ENCODE results near the gene ZDHHC14. TPM values are rescaled to one million over a fixed set of nuclear protein-coding genes. Genes with fewer than 3 reads are reported as not detected.
A peak's percentile ranks its signal among the peaks of the same experiment; 100 is the strongest.
"Not testable (repeated sequence)": the region's sequence is repeated elsewhere in the genome, so short reads cannot be mapped to it uniquely, and the experiment has no call there.

Gene ZDHHC14
- total and polyA plus RNA-seq, 5 donors: 10.6 to 22.1 (median 20.2) TPM

DNA sequence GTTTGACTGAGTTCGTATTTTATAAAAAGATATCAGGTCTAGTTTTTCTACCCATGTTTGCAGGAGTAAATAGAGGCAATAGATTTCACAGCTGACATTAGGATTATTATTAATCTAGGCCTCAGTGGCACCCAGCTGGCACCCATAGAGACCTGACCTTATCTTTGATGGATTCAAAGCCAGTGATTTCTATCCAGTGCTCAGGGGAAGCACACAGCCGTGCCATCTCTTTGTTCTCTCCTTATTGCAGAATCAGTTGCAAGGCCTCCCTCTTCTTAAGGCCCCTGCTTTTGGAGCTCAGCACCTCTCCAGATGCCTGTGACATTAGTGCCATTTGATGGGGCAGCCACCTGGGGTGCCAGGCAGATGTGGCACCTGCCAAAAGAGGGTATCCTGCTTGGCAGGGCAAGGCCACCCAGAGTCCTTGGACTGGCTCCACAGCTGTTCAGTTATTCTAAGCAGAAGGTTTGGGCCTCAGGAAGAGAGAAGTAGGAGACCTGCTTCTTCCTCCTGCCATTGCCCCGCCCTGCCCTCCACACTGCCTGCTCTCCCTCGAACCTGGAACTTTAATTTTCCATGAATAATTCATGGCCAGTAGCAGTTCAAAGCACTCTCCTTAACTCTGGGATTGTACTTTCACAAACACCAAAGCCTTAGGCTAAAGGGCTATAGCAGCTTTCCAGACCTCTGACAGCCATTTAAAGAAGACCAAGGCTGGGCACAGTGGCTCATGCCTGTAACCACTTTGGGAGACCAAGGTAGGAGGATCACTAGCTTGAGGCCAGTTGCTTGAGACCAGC, 206.3 kb downstream of the ZDHHC14 start:
- 91% methylated on average over 4 of the region's 4 CpGs for WGBS
- no peak for ATAC-seq
- no peaks in the 10 kb centered on the region for H3K9me3 ChIP-seq (ENCODE audit: control insufficient read depth, low read length)

GRCh38 chr6:157590654-157591053, 209.7 kb downstream of the ZDHHC14 start:
- not testable (repeated sequence) for ATAC-seq; H3K27me3 ChIP-seq (ENCODE audit: control insufficient read depth, insufficient read depth); H3K4me1 ChIP-seq (ENCODE audit: control insufficient read depth, insufficient read depth, low read length); H3K9me3 ChIP-seq (ENCODE audit: control insufficient read depth, low read length); DNase-seq; H3K4me3 ChIP-seq (ENCODE audit: low read length); H3K27ac ChIP-seq (ENCODE audit: low read length)
- intact Hi-C loops (cut with DNase I): loop anchor here in 1 of 4 donors (5.0 kb wide), 1 partner anchor 273 kb away; no protein-coding TSS in a partner anchor
- 99% methylated on average over 4 of the region's 4 CpGs for WGBS

More for the DNA sequence above, 206.3 kb downstream of the ZDHHC14 start:
- DNase-seq: no peak
- Histone ChIP-seq H3K4me1 (ENCODE audit: control insufficient read depth, insufficient read depth, low read length) (no peaks in the 10 kb centered on the region), H3K27ac (ENCODE audit: low read length) (no peak overlapping the region), H3K4me3 (ENCODE audit: low read length) (no peak overlapping the region), H3K27me3 (ENCODE audit: control insufficient read depth, insufficient read depth) (no peaks in the 10 kb centered on the region)
- intact Hi-C loops (cut with DNase I): no loop called here

- no peak for ATAC-seq
- intact Hi-C loops (cut with DNase I): loop anchor here in 1 of 4 donors (5.0 kb wide), 1 partner anchor 275 kb away; no protein-coding TSS in a partner anchor
These were observed 211.6 kb downstream of the ZDHHC14 start for GRCh38 chr6:157592541-157592940.

GRCh38 chr6:157592980-157593379, 212.0 kb downstream of the ZDHHC14 start:
- Histone ChIP-seq H3K4me3 (ENCODE audit: low read length) (no peak overlapping the region), H3K9me3 (ENCODE audit: control insufficient read depth, low read length) (no peaks in the 10 kb centered on the region), H3K4me1 (ENCODE audit: control insufficient read depth, insufficient read depth, low read length) (peaks cover 1% of the 10 kb centered on the region), H3K27me3 (ENCODE audit: control insufficient read depth, insufficient read depth) (no peaks in the 10 kb centered on the region), H3K27ac (ENCODE audit: low read length) (no peak overlapping the region)
- intact Hi-C loops (cut with DNase I): loop anchor here in 1 of 4 donors (5.0 kb wide), 1 partner anchor 276 kb away; no protein-coding TSS in a partner anchor
- no peak for ATAC-seq
- DNase-seq: no peak
- WGBS: 96% methylated on average over 21 of the region's 21 CpGs

More at GRCh38 chr6:157592541-157592940, 211.6 kb downstream of the ZDHHC14 start:
- H3K9me3 ChIP-seq (ENCODE audit: control insufficient read depth, low read length): no peaks in the 10 kb centered on the region
- H3K4me3 ChIP-seq (ENCODE audit: low read length): no peak overlapping the region
- no peak for DNase-seq
- no peak overlapping the region for H3K27ac ChIP-seq (ENCODE audit: low read length)
- H3K27me3 ChIP-seq (ENCODE audit: control insufficient read depth, insufficient read depth): no peaks in the 10 kb centered on the region
- WGBS: 91% methylated on average over 16 of the region's 16 CpGs
- H3K4me1 ChIP-seq (ENCODE audit: control insufficient read depth, insufficient read depth, low read length): no peaks in the 10 kb centered on the region

GRCh38 chr6:157593596-157593995, 212.6 kb downstream of the ZDHHC14 start:
- Histone ChIP-seq H3K27ac (ENCODE audit: low read length) (no peak overlapping the region), H3K27me3 (ENCODE audit: control insufficient read depth, insufficient read depth) (no peaks in the 10 kb centered on the region), H3K4me3 (ENCODE audit: low read length) (no peak overlapping the region), H3K9me3 (ENCODE audit: control insufficient read depth, low read length) (no peaks in the 10 kb centered on the region), H3K4me1 (ENCODE audit: control insufficient read depth, insufficient read depth, low read length) (peaks cover 1% of the 10 kb centered on the region)
- no peak for DNase-seq
- 82% methylated on average over 8 of the region's 8 CpGs for WGBS
- no peak for ATAC-seq
- intact Hi-C loops (cut with DNase I): loop anchor here in 1 of 4 donors (5.0 kb wide), 1 partner anchor 276 kb away; no protein-coding TSS in a partner anchor

DNA sequence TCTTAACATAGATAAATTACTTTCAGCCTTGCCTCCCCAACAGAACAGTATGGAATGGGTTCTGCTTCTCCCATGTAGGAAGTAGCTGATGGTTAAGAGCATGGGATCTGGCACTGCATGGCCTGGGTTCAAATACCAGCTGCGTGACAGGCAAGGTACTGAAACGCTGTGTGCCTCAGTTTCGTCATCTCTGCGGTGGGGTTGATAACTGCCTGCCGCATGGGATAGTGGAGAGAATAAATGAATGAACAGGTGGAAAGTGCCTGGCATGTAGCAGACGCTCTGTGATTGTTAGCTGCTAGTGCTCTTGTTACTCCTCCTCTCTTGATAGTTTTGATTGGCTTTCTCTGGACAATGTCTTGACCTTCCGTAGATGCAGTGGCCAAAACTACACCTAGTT, 213.3 kb downstream of the ZDHHC14 start:
- Histone ChIP-seq H3K9me3 (ENCODE audit: control insufficient read depth, low read length) (no peaks in the 10 kb centered on the region), H3K4me3 (ENCODE audit: low read length) (no peak overlapping the region), H3K27ac (ENCODE audit: low read length) (no peak overlapping the region), H3K27me3 (ENCODE audit: control insufficient read depth, insufficient read depth) (no peaks in the 10 kb centered on the region), H3K4me1 (ENCODE audit: control insufficient read depth, insufficient read depth, low read length) (peaks cover 1% of the 10 kb centered on the region)
- WGBS: 95% methylated on average over 7 of the region's 7 CpGs
- intact Hi-C loops (cut with DNase I): loop anchor here in 1 of 4 donors (5.0 kb wide), 1 partner anchor 277 kb away; no protein-coding TSS in a partner anchor
- DNase-seq (no peak), ATAC-seq (no peak)

GRCh38 chr6:157595768-157596167, 214.8 kb downstream of the ZDHHC14 start:
- 90% methylated on average over 8 of the region's 8 CpGs for WGBS
- Histone ChIP-seq H3K27me3 (ENCODE audit: control insufficient read depth, insufficient read depth) (no peaks in the 10 kb centered on the region), H3K27ac (ENCODE audit: low read length) (no peak overlapping the region), H3K4me1 (ENCODE audit: control insufficient read depth, insufficient read depth, low read length) (peaks cover 1% of the 10 kb centered on the region), H3K4me3 (ENCODE audit: low read length) (no peak overlapping the region), H3K9me3 (ENCODE audit: control insufficient read depth, low read length) (no peaks in the 10 kb centered on the region)
- ATAC-seq: no peak
- no peak for DNase-seq
- intact Hi-C loops (cut with DNase I): loop anchor here in 2 of 4 donors (2.0 to 5.0 kb wide), 4 partner anchors 203 to 281 kb away; partner anchors contain the start of gene ZDHHC14 (in 1 of the 2)

DNA sequence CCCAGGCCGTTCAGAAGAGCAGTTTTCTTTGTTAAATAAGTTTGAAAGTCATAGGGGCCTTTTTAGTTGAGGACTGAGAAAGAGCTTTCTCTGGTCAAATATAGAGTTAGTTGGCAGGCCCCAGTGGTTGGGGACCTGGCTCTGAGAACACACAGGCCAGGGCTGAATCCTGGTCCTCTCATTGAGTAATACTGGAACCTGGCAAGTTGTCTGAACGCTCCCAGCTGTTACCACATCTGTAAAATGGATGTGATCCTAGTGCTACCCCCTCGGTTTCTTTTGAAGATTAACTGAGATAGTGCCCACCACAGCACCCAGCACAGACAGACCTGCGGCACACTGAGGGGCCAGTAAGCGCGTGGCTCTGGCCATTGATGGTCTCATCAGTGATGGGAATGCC, 215.5 kb downstream of the ZDHHC14 start:
- 85% methylated on average over 6 of the region's 6 CpGs for WGBS
- DNase-seq (no peak), ATAC-seq (peak in 1 of 2 donors; percentile 59)
- intact Hi-C loops (cut with DNase I): loop anchor here in 2 of 4 donors (2.0 to 5.0 kb wide), 4 partner anchors 204 to 282 kb away; partner anchors contain the start of gene ZDHHC14 (in 1 of the 2)
- Histone ChIP-seq H3K27me3 (ENCODE audit: control insufficient read depth, insufficient read depth) (no peaks in the 10 kb centered on the region), H3K4me1 (ENCODE audit: control insufficient read depth, insufficient read depth, low read length) (peaks cover 1% of the 10 kb centered on the region), H3K9me3 (ENCODE audit: control insufficient read depth, low read length) (no peaks in the 10 kb centered on the region), H3K27ac (ENCODE audit: low read length) (no peak overlapping the region), H3K4me3 (ENCODE audit: low read length) (no peak overlapping the region)

DNA sequence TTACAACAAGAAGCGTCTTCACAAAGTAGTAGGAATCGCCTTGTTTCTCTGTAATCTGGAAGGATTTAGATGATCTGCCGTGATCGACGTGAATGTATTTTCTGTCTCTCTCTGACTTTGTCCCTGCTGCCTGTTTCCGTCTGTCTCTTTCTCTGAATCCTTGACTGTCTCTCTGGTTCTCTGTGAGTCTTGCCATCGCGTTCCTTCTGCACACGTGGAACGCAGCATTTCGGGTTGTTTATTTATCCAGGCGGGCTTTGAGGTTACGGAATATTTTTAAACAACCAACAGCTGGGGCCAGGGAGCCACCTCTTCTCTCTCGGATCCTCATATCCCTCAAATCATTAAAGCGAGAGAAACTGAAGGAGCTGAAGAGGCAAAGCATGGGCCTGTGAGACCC, 215.9 kb downstream of the ZDHHC14 start:
- Histone ChIP-seq H3K27me3 (ENCODE audit: control insufficient read depth, insufficient read depth) (no peaks in the 10 kb centered on the region), H3K4me3 (ENCODE audit: low read length) (no peak overlapping the region), H3K9me3 (ENCODE audit: control insufficient read depth, low read length) (no peaks in the 10 kb centered on the region), H3K4me1 (ENCODE audit: control insufficient read depth, insufficient read depth, low read length) (peaks cover 1% of the 10 kb centered on the region), H3K27ac (ENCODE audit: low read length) (no peak overlapping the region)
- no peak for DNase-seq
- no peak for ATAC-seq
- 94% methylated on average over 15 of the region's 15 CpGs for WGBS
- intact Hi-C loops (cut with DNase I): loop anchor here in 2 of 4 donors (2.0 to 5.0 kb wide), 4 partner anchors 205 to 282 kb away; partner anchors contain the start of gene ZDHHC14 (in 1 of the 2)

GRCh38 chr6:157597461-157598312, 216.7 kb downstream of the ZDHHC14 start:
- Histone ChIP-seq H3K9me3 (ENCODE audit: control insufficient read depth, low read length) (no peaks in the 10 kb centered on the region), H3K4me1 (ENCODE audit: control insufficient read depth, insufficient read depth, low read length) (peaks cover 1% of the 10 kb centered on the region), H3K27ac (ENCODE audit: low read length) (no peak overlapping the region), H3K27me3 (ENCODE audit: control insufficient read depth, insufficient read depth) (no peaks in the 10 kb centered on the region), H3K4me3 (ENCODE audit: low read length) (no peak overlapping the region)
- whole genome bisulfite sequencing: 36% methylated on average over 9 of the region's 9 CpGs
- intact Hi-C loops (cut with DNase I): loop anchor here in 2 of 4 donors (2.0 to 5.0 kb wide), 4 partner anchors 205 to 283 kb away; partner anchors contain the start of gene ZDHHC14 (in 1 of the 2)
- ATAC-seq: peak; percentile 71 to 77
- peak; percentile 53 to 82 (median 75) for DNase-seq

Data from right cardiac atrium (tissue), 5 donors.